ENCODE measurements around the gene SNTG2. TPM values are rescaled to one million over a fixed set of nuclear protein-coding genes. Genes with fewer than 3 reads are reported as not detected.

SNTG2 gene
- total RNA-seq, 4 donors from 2014 or later: 4.2 to 14.2 (median 9.2) TPM

GRCh38 chr2:981759-982158 lies 31.1 kb downstream of the SNTG2 start:
- Histone ChIP-seq H3K27me3 (no peaks in the 10 kb centered on the region), H3K27ac (no peak overlapping the region), H3K4me3 (replicated peaks in 1 of 3) (no peak overlapping the region), H3K36me3 (no peaks in the 10 kb centered on the region), H3K9me3 (no peaks in the 10 kb centered on the region), H3K4me1 (no peaks in the 10 kb centered on the region)
- WGBS, 2 donors: 92 to 93% methylated on average over 4 of the region's 4 CpGs
- intact Hi-C loops (cut with DNase I): no loop called here
- no peak for DNase-seq
- TF ChIP-seq POLR2A (IDR thresholded peaks at IDR 0.05): no peak
- no peak for TF ChIP-seq CTCF (IDR thresholded peaks at IDR 0.05)

GRCh38 chr2:985317-985898 lies 34.8 kb downstream of the SNTG2 start:
- TF ChIP-seq POLR2A (IDR thresholded peaks at IDR 0.05) (no peak), CTCF (IDR thresholded peaks at IDR 0.05) (no peak)
- DNase-seq: no peak
- Histone ChIP-seq H3K4me3 (replicated peaks in 1 of 3) (no peak overlapping the region), H3K27me3 (no peaks in the 10 kb centered on the region), H3K4me1 (no peaks in the 10 kb centered on the region), H3K27ac (no peak overlapping the region), H3K9me3 (no peaks in the 10 kb centered on the region), H3K36me3 (no peaks in the 10 kb centered on the region)
- intact Hi-C loops (cut with DNase I): no loop called here
- 79 to 82% methylated on average over 7 of the region's 7 CpGs for WGBS, 2 donors

- Histone ChIP-seq H3K9me3 (no peaks in the 10 kb centered on the region), H3K27me3 (no peaks in the 10 kb centered on the region), H3K4me1 (no peaks in the 10 kb centered on the region), H3K36me3 (no peaks in the 10 kb centered on the region), H3K4me3 (replicated peaks in 1 of 3) (no peak overlapping the region), H3K27ac (no peak overlapping the region)
- intact Hi-C loops (cut with DNase I): no loop called here
- no peak for DNase-seq
- TF ChIP-seq CTCF (IDR thresholded peaks at IDR 0.05) (no peak), POLR2A (IDR thresholded peaks at IDR 0.05) (no peak)
- 91 to 94% methylated on average over 16 of the region's 16 CpGs for WGBS, 2 donors
These were observed 37.1 kb downstream of the SNTG2 start for GRCh38 chr2:987789-988188.

GRCh38 chr2:989781-990467 lies 39.3 kb downstream of the SNTG2 start:
- H3K27me3 ChIP-seq: no peaks in the 10 kb centered on the region
- no peaks in the 10 kb centered on the region for H3K4me1 ChIP-seq
- intact Hi-C loops (cut with DNase I): no loop called here
- H3K4me3 ChIP-seq (replicated peaks in 1 of 3): no peak overlapping the region
- WGBS, 2 donors: 81 to 87% methylated on average over 8 of the region's 8 CpGs
- no peak overlapping the region for H3K27ac ChIP-seq
- no peak for TF ChIP-seq CTCF (IDR thresholded peaks at IDR 0.05)
- TF ChIP-seq POLR2A (IDR thresholded peaks at IDR 0.05): no peak
- H3K36me3 ChIP-seq: no peaks in the 10 kb centered on the region
- no peak for DNase-seq
- no peaks in the 10 kb centered on the region for H3K9me3 ChIP-seq

GRCh38 chr2:990970-991369 lies 40.3 kb downstream of the SNTG2 start:
- Histone ChIP-seq H3K27me3 (no peaks in the 10 kb centered on the region), H3K4me3 (replicated peaks in 1 of 3) (no peak overlapping the region), H3K36me3 (no peaks in the 10 kb centered on the region), H3K9me3 (no peaks in the 10 kb centered on the region), H3K4me1 (no peaks in the 10 kb centered on the region), H3K27ac (no peak overlapping the region)
- no peak for TF ChIP-seq CTCF (IDR thresholded peaks at IDR 0.05)
- TF ChIP-seq POLR2A (IDR thresholded peaks at IDR 0.05): no peak
- no peak for DNase-seq
- intact Hi-C loops (cut with DNase I): no loop called here
